NB4 (cell line): ENCODE data around the gene PRSS16.

Experiments
- DNase-seq: peaks from one replicate; pipeline ENCODE4 v3.0.0; 2010; ENCODE audit warnings: low read depth
- H3K4me3 ChIP-seq: one replicate; pipeline ENCODE4 v1.5.1; 2011; ENCODE audit warnings: mild to moderate bottlenecking, low read depth, low read length, moderate library complexity
- CTCF ChIP-seq: IDR thresholded peaks from one replicate; pipeline ENCODE4 v1.5.1; 2012; ENCODE audit warnings: low read depth, low read length
- MAX ChIP-seq: IDR thresholded peaks from 2 replicates; pipeline ENCODE4 v1.6.1; 2011; ENCODE audit warnings: low read depth, low read length
- MYC ChIP-seq: IDR thresholded peaks from 2 replicates; pipeline ENCODE4 v1.6.1; 2011; ENCODE audit warnings: low read depth, low read length
- POLR2A ChIP-seq: IDR thresholded peaks from 2 replicates; pipeline ENCODE4 v1.6.1; 2011; ENCODE audit warnings: mild to moderate bottlenecking; ENCODE audit not compliant: insufficient read length; ENCODE audit errors: extremely low read depth

The PRSS16 gene

GRCh38 chr6:27247133-27247836, at the start of gene PRSS16:
Gene PRSS16, plus strand, starts transcription at chr6:27247701. Its CDS starts 37 bp downstream, at chr6:27247738.
- no peak for TF ChIP-seq MAX
- TF ChIP-seq POLR2A, result no peak
- no peak for TF ChIP-seq MYC
- TF ChIP-seq CTCF, result no peak
- no peak within 1 kb of the TSS for H3K4me3 ChIP-seq
- DNase-seq, result no peak

GRCh38 chr6:27205375-27206278, 41.9 kb upstream of the PRSS16 start:
- H3K4me3 ChIP-seq, result no peak overlapping the region
- no peak for DNase-seq
- no peak for TF ChIP-seq CTCF
- no peak for TF ChIP-seq POLR2A
- TF ChIP-seq MYC, result no peak
- no peak for TF ChIP-seq MAX

GRCh38 chr6:27206806-27207205, 40.7 kb upstream of the PRSS16 start:
- TF ChIP-seq CTCF (no peak), MAX (no peak), POLR2A (no peak), MYC (no peak)
- no peak for DNase-seq
- no peak overlapping the region for H3K4me3 ChIP-seq

GRCh38 chr6:27208042-27208441, 39.5 kb upstream of the PRSS16 start:
- TF ChIP-seq MAX (no peak), CTCF (no peak), MYC (no peak), POLR2A (no peak)
- no peak for DNase-seq
- no peak overlapping the region for H3K4me3 ChIP-seq

GRCh38 chr6:27209196-27209595, 38.3 kb upstream of the PRSS16 start:
- no peak overlapping the region for H3K4me3 ChIP-seq
- no peak for DNase-seq
- TF ChIP-seq MAX (no peak), POLR2A (no peak), CTCF (no peak), MYC (no peak)
